ENCODE data around the gene PARD6A. TPM values are rescaled to one million over a fixed set of nuclear protein-coding genes. Genes with fewer than 3 reads are reported as not detected.

Gene PARD6A
- polyA plus RNA-seq, 1 experiment = 0.42 TPM

DNA sequence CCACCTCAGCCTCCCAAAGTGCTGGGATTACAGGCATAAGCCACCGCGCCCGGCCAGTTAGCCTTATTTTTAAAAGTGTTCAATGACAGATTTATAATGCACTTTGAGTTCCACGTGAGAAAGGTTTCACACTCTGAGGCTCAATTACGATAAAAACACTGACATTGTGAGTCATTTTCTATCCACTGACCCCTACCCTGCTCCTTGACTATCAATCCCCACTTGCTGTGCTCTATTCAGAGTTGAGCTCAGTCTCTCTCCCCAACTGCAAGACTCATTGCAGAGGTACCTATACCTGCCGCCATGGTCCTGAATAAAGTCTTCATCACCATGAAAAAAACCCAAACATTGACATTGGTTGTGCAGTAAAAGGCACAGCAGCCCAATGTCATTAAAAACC, 49.8 kb downstream of the PARD6A start:
- no peak overlapping the region for H3K27ac ChIP-seq (ENCODE audit: low read depth, low read length)
- H3K27me3 ChIP-seq (ENCODE audit: control insufficient read depth, insufficient read depth, low read length) = no peaks in the 10 kb centered on the region
- DNase-seq (ENCODE audit: low read depth, low spot score) = no peak
- H3K4me3 ChIP-seq (ENCODE audit: low read depth, low read length) = no peak overlapping the region
- no peaks in the 10 kb centered on the region for H3K9me3 ChIP-seq (ENCODE audit: control insufficient read depth, insufficient read depth, low read length)
- TF ChIP-seq, protein P1, sequence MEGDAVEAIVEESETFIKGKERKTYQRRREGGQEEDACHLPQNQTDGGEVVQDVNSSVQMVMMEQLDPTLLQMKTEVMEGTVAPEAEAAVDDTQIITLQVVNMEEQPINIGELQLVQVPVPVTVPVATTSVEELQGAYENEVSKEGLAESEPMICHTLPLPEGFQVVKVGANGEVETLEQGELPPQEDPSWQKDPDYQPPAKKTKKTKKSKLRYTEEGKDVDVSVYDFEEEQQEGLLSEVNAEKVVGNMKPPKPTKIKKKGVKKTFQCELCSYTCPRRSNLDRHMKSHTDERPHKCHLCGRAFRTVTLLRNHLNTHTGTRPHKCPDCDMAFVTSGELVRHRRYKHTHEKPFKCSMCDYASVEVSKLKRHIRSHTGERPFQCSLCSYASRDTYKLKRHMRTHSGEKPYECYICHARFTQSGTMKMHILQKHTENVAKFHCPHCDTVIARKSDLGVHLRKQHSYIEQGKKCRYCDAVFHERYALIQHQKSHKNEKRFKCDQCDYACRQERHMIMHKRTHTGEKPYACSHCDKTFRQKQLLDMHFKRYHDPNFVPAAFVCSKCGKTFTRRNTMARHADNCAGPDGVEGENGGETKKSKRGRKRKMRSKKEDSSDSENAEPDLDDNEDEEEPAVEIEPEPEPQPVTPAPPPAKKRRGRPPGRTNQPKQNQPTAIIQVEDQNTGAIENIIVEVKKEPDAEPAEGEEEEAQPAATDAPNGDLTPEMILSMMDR (IDR thresholded peaks at IDR 0.05; ENCODE audit: low read depth, low read length) = no peak
- CTCF ChIA-PET = no interaction called here
- POLR2A ChIA-PET = no interaction called here

Other genes starting within 250 kb of the PARD6A start
- gene ZDHHC1, start 244.5 kb upstream of the PARD6A start, polyA plus RNA-seq (2011; rRNA removed) = 1.9 and 2.7 TPM in 2 replicates
- gene HSD11B2, start 229.8 kb upstream of the PARD6A start, polyA plus RNA-seq (2011; rRNA removed) = 0.07 TPM in 1 of 2 replicates, not detected in the other
- gene ATP6V0D1, start 179.8 kb upstream of the PARD6A start, polyA plus RNA-seq (2011; rRNA removed) = 101 and 121 TPM in 2 replicates
- gene AGRP, start 177.4 kb upstream of the PARD6A start, polyA plus RNA-seq (2011; rRNA removed) = not detected in 2 replicates
- 9.9 and 11.5 TPM in 2 replicates for gene RIPOR1, start 132.1 kb upstream of the PARD6A start, polyA plus RNA-seq (2011; rRNA removed)
- gene CTCF, start 98.4 kb upstream of the PARD6A start, polyA plus RNA-seq (2011; rRNA removed) = 21.0 and 24.4 TPM in 2 replicates
- 0.09 and 0.11 TPM in 2 replicates for gene CARMIL2, start 15.8 kb upstream of the PARD6A start, polyA plus RNA-seq (2011; rRNA removed)
- gene ACD, start 700 bp upstream of the PARD6A start, polyA plus RNA-seq (2011; rRNA removed) = 11.4 and 16.5 TPM in 2 replicates
- 3.6 and 4.2 TPM in 2 replicates for gene ENKD1, start 5.8 kb downstream of the PARD6A start, polyA plus RNA-seq (2011; rRNA removed)
- 0.55 and 0.56 TPM in 2 replicates for gene C16orf86, start 5.9 kb downstream of the PARD6A start, polyA plus RNA-seq (2011; rRNA removed)
- gene GFOD2, start 58.4 kb downstream of the PARD6A start, polyA plus RNA-seq (2011; rRNA removed) = 11.1 and 11.8 TPM in 2 replicates
- 11.3 and 11.7 TPM in 2 replicates for gene RANBP10, start 145.6 kb downstream of the PARD6A start, polyA plus RNA-seq (2011; rRNA removed)
- gene TSNAXIP1, start 145.9 kb downstream of the PARD6A start, polyA plus RNA-seq (2011; rRNA removed) = 0.92 and 1.1 TPM in 2 replicates
- 22.3 and 22.8 TPM in 2 replicates for gene THAP11, start 181.4 kb downstream of the PARD6A start, polyA plus RNA-seq (2011; rRNA removed)
- gene NUTF2, start 186.0 kb downstream of the PARD6A start, polyA plus RNA-seq (2011; rRNA removed) = 151 and 190 TPM in 2 replicates
- 17.9 and 21.7 TPM in 2 replicates for gene CENPT, start 186.7 kb downstream of the PARD6A start, polyA plus RNA-seq (2011; rRNA removed)
- 18.7 and 31.6 TPM in 2 replicates for gene EDC4, start 212.1 kb downstream of the PARD6A start, polyA plus RNA-seq (2011; rRNA removed)
- 0.21 TPM in 1 of 2 replicates, not detected in the other for gene NRN1L, start 223.9 kb downstream of the PARD6A start, polyA plus RNA-seq (2011; rRNA removed)
- 18.2 and 26.6 TPM in 2 replicates for gene PSKH1, start 232.3 kb downstream of the PARD6A start, polyA plus RNA-seq (2011; rRNA removed)